HG03139 (cell line): Measurements from ENCODE around the gene PLXDC2.
"Not testable (repeated sequence)": the region's sequence is repeated elsewhere in the genome, so short reads cannot be mapped to it uniquely, and the experiment has no call there.

Experiments used
- ATAC-seq: cut with Tn5 transposase; IDR thresholded peaks from one replicate; pipeline ENCODE4 v1.9.1; 2021; ENCODE audit not compliant: unreplicated experiment

The PLXDC2 gene

DNA sequence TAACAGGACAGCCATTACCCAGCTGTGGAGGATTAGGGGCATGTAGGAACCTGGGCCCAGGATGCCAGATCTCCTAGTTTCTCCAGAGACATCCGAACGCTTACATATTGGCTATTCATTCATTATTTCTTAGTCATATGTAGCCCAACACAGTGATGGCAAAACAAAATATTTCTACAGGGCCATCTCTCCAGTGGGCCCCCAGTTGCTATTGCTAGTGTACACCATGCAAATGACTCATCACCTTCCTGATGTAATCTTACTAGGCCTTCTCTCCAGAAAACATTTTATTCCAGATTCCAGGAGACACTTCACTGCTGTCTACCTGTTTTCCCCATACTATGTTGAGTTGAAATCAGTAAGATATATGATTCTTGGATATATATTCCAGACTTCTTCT is 201.7 kb downstream of the PLXDC2 start:
- no peak for ATAC-seq

DNA sequence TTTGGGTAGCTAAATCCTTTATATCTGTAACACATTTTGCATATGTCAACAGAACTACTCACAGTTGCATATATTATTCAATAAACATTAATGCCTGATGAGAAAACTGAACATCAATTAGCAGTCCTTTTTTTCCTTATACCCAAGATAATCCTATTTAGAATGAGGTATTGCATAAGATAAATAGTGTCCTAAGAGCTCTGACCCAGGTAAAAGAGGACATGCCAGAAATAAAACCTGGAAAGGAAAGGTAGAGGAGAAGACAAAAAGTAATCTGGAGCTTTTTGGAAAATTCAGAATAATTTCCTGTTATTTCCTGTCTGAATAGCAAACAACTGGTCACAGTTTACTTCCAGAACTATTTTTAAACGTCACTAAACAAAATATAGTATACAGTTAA is 204.4 kb downstream of the PLXDC2 start:
- ATAC-seq: no peak

DNA sequence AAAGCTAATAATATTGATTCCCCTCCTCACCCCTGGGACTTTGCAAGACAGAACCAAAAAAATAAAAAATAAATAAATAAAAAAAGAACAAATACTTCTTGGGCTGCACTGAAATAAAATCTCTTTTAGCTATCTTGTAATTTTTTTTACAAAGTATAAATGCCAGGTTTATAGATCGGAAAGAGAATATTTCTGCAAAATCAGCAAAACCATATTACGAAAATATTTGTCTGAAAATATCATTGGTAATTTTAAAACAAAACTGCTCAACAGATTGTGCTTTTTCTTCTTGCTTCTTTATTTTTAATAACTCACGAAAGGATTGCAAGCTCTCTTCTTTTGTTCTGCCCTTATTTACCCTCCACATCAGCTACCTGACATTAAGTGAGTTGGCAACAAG is 213.3 kb downstream of the PLXDC2 start:
- ATAC-seq: no peak

DNA sequence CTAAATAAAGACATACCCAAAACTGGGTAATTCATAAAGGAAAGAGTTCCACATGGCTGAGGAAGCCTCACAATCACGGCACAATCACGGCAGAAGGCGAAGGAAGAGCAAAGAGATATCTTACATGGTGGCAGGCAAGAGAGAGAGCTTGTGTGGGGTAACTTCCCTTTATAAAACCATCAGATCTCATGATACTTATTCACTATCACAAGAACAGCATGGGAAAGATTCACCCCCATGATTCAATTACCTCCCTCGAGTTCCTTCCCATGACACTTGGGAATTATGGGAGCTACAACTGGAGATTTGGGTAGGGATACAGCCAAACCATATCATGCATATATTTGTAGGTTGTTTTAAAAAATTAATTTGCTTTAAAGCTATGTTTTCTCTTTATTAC is 217.2 kb downstream of the PLXDC2 start:
- no peak for ATAC-seq

DNA sequence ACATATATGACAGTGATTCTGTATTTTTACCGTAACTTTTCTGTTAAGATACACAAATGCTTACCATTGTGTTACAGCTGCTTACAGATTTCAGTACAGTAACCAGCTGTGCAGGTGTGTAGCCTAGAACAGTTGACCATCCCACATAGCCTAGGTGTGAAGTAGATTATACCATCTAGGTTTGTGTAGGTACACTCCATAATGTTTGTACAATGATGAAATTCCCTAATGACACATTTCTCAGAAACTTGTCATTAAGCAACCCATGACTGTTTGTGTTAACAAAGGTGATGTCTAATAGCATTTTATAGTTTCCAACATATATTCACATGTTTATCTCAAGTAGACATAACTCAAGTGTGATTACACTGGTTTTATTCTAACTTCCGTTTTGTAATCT is 218.5 kb downstream of the PLXDC2 start:
- ATAC-seq: no peak

DNA sequence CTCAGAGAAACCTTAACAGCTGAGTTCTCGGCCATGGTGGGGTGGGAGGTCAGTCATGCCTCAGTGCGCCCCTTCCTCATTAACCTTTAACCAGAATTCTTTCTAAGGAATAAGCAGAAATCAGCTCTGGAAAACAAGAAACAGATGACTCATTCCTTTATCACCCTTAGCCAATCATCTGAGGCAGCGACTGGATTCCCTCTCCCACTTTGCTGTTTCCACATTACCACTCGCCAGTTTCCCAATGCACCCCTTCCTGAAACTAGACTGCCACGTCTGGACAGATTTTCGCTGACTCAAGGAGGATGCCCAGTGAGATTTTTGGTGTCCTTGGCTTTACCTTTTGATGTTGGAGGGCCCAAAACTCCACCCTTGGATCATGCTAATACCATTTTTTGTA is 223.8 kb downstream of the PLXDC2 start:
- no peak for ATAC-seq

DNA sequence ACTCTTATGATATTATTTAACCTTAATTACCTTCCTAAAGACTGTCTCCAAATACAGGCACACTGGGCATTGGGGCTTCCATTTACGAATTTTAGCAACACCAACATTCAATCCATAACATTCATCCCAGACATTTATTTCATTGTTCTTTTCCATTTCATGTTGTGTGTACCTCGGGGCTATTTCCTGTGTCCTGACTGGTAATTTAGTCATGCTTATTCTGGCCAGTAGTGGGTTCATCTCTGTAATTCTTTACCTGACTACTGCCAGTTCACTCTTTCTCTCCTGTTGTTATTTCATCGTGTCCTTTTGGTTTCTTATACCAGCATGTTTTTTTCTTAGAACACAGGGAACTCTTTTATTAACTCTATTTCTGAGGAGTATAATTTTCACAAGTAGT is 225.7 kb downstream of the PLXDC2 start:
- ATAC-seq: no peak

DNA sequence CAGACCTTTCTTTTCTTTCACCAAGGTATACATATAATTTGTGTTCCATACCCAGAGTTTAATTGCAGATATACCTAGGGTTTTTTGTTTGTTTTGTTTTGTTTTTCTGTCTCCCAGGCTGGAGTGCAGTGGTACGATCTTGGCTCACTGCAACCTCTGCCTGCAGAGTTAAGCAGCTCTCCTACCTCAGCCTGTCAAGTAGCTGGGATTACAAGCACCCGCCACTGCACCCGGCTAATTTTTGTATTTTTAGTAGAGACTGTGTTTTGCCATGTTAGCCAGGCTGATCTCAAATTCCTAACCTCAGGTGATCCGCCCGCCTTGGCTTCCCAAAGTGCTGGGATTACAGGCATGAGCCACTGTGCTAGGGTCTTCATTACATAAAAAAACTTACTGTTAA is 228.9 kb downstream of the PLXDC2 start:
- not testable (repeated sequence) for ATAC-seq

DNA sequence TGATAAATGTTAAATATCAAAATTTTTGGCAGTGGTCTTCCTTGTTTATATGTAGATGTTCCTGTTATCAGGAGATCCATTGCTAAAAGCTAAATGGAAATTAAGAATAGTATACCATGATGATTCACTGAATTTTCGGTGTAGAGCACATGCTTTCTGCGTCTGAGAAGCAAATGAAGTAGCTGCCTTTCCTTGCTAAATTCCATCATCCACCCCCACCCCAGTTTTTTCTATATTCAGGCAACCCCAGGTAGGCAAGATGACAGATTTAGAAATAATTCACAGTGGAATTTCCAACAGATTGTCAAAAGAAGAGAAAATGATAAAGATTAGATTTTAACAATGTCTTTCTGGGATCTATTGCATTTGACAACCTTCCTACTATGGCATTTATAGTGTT is 231.9 kb downstream of the PLXDC2 start:
- no peak for ATAC-seq

DNA sequence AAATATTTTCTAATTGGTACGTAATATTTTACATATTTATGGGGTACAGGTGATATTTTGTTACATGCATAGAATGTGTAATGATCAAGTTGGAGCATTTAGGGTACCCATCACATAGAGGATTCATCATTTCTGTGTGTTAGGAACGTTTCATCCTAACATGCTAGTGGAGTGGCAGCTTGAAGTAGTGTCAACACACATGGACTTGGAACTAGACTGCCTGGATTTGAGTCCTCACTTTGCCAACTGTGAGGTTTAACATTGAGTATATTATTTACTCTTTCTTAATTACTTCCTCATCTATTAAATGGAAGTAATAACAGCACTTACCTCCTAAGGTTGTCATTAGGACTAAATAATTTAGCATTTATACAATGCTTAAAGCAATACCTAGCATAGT is 241.9 kb downstream of the PLXDC2 start:
- ATAC-seq: no peak

DNA sequence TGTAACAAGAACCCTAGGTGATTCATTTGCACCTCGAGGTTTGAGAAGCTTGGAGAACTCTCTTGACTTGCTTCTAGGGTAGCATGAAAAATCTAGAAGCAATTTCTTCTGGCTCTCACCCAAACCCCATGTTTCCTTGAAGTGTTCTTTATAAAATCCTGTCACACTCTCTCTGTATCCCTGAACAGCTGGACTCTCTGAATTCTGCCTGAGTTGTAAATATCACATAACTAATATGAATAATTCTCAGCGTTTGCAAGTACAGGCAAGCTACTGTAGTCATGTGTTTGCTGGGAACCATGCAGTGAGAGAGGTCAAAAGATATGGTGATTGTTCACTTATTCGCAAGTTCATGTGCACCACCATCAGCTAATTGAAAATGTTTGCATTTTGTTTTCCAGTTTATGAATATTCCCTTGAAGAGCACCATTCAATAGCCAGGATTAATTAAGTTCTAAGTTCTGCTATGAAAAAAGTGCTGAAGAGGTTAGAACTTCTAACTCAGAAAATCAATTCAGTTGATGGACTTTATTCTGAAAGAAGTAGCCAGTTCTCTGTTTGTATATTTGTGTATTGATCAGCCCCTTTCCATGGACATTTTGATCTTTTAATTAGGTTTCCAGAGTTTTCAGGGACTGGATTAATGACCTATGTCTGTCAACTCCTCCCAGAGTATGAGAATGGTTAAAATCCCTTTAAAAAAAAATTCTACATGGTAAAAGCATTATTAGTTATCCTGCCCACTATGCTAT is 243.0 kb downstream of the PLXDC2 start:
- no peak for ATAC-seq

DNA sequence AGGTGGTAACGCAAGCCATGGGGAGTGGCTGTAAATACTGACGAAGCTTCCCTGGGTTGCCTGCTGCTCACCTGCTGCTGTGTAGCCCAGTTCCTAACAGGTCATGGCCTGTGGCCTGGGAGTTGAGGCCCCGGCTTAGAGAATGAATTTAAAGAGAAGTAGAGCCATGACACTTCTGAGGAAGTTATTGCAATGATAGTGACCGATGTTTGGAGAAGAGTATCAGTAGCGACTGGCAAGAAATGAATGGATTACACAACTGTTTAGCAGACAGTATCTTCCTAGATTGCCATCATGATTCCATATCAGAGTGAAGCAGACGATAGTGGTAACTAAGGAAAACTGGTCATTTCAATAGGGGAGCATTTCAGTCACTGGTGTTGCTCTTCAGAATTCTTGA is 249.6 kb downstream of the PLXDC2 start:
- no peak for ATAC-seq

DNA sequence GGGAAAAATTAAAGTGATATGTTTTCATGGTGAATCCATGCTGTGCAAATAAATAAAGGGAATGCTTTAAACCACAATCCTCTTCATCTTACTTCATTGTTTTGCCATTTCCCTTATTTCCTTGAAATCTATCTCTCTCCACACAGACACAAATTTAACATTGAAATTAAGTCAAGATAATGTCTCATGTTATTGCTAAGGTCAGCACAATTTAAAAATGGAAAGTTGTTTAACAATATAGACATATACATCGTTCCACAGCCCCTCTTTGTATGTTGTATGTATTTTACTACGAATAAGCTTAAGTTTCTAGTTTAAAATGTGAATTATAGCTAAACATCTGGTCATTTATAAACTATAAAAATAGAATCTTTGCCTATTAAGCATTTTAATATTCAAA is 256.9 kb downstream of the PLXDC2 start:
- no peak for ATAC-seq

DNA sequence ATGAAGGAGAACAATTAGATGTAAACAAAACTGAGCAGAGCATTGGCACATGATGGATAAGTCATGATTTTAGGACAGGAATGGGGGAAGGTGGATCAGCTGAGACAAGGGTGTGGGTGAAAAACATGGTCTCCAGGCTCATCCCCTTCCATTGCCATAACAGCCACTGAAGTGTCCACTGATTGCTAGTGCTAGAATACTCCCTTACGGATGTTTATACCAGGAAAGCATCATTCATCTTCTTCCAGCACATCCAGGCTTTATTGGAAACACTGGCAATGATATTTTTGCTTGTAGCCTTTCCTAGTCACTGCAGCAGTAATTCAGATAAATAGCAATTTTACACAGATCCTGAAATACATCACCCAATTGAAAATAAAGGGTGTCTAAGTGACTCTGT is 259.5 kb downstream of the PLXDC2 start:
- ATAC-seq: no peak

DNA sequence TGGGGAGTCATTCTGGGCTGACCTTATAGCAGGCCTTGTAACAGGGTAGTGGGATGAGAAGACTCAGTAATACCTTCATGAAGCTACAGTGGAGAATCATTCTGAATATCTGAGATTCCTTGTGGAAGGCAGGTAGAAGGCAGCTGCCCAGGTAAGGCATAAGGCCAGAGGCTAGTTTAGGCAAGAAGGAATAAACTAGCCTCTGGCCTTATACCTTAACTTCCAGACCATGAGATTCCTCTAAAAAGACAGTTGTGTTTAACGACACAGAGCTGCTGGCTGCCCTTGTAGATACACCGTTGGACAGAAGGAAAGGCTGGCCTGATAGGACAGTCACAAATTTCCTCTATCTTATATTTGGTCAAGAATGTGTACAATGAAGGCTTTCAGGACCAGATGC is 268.2 kb downstream of the PLXDC2 start:
- ATAC-seq: no peak

DNA sequence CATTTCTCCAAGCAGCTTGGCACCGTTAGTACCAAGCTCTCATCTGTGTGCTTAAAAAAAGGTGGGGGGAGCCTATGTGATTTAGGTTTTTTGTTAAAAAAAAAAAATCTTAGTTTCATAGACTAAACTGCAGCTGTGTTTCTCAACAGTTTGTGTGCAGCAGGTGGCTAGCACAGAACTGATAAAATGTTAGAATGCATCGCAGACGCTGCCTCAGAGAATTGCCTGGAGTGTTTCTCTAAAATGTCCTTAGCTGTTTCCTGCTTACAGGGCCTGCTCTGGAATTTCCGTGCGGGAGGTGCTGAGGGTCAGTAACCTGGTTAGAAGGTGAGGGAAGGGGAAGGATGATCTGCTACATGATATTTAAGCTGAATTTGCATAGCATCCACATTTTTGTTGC is 268.9 kb downstream of the PLXDC2 start:
- ATAC-seq: no peak

DNA sequence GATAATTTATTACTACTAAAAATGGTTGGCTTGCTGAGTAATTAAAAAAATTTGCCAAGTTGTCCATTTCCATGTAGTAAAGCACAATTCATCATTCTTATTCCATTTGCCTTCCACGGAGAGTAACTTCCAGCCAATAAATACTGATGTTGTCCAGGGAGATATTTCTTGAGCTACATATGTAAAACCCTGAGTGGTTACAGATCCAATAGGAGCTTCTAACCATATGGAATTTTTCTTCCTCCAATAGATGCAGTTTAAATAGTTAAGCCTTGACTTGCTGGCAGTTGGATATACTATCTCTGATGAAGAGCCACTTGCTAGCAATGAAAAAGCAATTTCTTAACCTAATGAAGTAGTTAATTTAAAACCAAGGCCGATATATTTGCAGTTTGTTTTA is 271.1 kb downstream of the PLXDC2 start:
- no peak for ATAC-seq

DNA sequence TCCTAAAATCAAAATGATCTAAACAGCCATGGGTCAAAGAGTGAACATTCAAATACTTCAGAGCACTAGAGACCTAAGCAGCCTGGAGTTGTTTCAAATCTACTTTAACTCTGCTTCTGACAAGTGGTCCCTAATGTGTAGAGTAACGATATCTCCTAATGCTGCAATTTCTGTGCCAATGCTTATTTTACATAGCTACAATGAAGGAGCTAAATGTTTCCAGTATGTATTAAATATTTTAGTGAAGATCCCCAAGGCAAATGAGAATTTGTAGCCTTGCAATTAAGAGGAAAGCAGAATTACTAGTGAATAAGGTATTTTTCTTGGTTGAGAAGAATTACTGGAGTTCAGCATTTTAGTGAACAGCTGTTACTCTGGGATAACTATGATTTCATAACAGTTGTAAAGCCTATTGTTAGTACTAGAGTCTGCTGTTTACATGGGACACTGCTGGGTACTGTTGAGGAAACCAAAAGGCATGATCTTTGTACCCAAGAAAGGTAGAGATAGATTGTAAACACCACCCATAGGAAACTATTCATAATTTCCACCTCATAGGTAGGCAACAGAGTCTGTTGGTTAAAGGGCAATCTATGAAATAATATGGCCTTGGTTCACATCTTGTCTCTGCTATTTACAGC is 271.9 kb downstream of the PLXDC2 start:
- ATAC-seq: no peak

DNA sequence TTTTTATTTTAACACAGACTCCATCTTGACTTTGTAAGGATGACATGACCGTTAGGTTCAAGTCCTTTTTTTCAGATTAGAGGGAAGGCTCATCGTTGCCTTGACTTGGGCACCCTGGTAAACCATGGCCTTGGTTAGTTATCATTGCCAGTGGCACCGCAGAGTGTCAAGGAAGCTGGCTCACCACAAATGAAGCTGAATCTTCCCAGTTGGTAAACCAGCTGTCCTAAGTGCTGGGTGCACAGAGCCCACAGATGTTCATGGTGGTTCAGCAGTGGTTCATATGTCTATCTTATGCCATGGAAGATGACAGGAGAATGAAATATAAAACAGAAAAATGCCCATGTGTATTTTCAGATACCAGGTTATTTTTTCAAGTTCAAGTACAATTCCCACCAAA is 273.6 kb downstream of the PLXDC2 start:
- ATAC-seq: no peak

DNA sequence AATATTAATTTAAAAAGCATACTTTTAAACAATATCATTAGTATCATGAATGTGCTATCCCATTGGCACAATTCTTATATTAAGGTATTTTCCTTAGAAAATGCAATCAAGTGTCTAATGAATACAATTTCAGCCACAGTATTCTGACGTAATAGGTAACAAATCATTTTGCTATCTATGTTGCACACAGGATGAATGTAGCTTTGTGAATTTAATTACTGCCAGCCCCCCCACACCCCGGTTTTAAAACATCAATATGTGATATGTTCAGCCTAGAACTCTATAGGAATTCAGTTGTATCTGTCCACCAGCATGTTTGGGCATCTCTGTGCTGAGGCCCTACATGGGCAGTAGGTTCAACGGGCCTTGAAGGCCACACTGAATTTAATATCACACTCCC is 274.6 kb downstream of the PLXDC2 start:
- ATAC-seq: no peak

DNA sequence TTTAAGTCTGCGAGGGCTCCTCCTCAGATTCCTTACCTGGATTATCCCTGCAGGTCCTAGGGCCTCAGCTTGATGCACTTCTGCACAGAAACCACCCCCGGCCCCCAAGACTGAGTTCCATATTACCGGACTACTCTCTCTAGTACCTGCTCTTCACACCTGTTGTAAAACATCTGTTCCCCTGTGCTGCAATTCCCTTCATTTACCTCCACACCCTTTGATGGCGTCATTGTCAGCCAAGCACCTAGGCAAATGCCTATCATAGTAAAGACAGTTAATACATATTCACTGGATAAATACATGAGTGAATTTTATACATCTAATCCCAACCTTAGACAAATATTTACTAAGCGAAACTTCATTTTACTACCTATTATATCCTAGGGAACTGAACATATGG is 275.5 kb downstream of the PLXDC2 start:
- ATAC-seq: no peak

DNA sequence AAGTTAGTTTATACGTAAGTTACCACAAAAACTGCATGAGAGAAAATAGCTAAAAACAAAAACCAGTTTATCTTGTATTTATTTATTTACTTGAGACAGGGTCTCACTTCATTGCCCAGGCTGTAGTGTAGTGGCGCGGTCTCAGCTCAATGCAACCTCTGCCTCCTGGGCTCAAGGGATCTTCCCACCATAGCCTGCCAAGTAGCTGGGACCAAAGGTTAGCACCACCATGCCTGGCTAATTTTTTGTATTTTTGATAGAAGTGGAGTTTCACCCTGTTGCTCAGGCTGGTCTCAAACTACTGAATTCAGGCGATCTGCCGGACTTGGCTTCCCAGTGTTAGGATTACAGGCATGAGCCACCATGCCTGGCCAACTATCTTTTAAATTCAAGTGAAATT is 277.4 kb downstream of the PLXDC2 start:
- no peak for ATAC-seq
